Epithelial cell of esophagus (primary cell): Measurements from ENCODE around the gene NTM.

Experiments
- DNase-seq: peaks from one replicate; pipeline ENCODE4 v3.0.0; 2010; ENCODE audit warnings: low read depth
- H3K4me3 ChIP-seq: 2 replicates; pipeline ENCODE4 v1.5.1; 2011; ENCODE audit warnings: mild to moderate bottlenecking, low read length, control low read depth
- CTCF ChIP-seq: IDR thresholded peaks from 2 replicates; pipeline ENCODE4 v1.5.1; 2011; ENCODE audit warnings: low read depth, mild to moderate bottlenecking, low read length, control low read depth, inconsistent platforms; ENCODE audit not compliant: insufficient read depth; ENCODE audit errors: missing control alignments

Gene NTM

DNA sequence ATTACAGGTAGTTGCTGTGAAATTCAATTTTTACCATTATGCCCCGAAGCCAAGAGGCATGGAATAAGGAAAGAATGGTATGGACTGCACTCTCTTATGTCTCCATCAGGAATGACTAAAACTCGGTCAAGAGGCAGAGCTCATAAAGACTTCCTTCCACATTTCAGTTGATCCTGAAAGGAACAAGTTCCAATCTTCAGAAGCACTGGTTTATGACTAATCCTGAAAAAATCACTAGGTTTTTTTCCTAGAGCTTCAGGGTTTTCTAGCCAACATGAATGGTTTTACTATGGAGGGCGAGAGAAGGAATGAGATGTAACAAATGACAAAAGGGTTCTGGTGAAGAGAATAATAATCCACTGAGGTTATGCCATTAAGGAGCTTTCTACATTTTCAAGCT, 832.2 kb downstream of the NTM start:
- DNase-seq: no peak
- H3K4me3 ChIP-seq: no peak overlapping the region
- no peak for TF ChIP-seq CTCF

DNA sequence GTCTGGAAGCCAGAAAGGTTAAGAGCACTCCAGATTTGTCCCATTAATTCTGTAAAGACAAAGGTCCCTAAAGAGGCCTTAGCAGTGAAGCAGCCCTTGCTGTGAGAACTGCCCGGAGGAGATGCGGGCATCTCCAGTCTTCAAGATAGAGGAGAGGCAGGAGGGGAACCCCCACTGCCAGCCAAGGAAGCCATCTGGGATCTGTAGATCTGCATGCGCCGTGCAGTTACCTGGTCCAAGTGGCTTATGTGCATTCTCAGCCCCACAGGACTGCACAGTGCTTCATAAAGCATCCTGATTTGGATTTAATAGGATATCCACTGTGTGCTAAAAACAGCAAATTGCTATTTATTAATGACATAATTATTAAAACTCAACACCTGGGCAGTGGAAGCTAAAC, 834.6 kb downstream of the NTM start:
- no peak for TF ChIP-seq CTCF
- H3K4me3 ChIP-seq: no peak overlapping the region
- DNase-seq: no peak

GRCh38 chr11:132205496-132205895, 835.1 kb downstream of the NTM start:
- DNase-seq: no peak
- H3K4me3 ChIP-seq: no peak overlapping the region
- no peak for TF ChIP-seq CTCF

DNA sequence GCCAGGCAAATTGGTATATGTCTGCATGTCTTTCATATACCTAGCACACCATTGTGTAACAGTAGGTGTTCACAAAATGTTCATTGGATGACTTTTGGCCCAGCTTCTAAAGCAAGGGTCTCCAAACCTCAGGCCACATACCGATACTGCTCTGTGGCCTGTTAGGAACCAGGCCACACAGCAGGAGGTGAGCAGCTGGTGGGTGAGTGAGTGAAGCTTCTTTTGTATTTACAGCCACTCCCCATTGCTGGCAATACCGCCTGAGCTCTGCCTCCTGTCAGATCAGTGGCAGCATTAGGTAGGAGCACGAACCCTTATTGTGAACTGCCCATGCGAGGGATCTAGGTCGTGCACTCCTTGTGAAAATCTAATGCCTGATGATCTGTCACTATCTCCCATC, 836.6 kb downstream of the NTM start:
- DNase-seq: no peak
- no peak for TF ChIP-seq CTCF
- H3K4me3 ChIP-seq: no peak overlapping the region

GRCh38 chr11:132208477-132209055, 838.2 kb downstream of the NTM start:
- no peak for DNase-seq
- no peak for TF ChIP-seq CTCF
- no peak overlapping the region for H3K4me3 ChIP-seq

DNA sequence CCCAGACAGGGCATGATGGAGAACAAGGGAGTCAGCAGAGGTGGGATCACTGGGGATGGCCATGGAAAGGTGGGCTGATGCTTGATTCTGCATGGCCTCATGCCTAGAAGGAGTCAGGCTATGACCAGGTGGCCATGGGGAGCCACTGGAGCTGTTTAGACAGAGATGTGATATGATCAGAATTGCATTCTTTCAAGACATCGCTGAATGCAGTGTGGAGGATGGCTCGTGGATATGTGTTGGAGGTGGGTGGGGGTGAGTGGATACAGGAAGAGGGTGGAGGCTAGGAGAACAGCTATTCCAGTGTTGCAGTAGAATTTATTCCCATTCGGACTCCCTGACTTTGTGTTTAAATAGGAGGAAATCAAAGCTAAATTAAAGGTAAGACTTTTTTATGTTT, 841.1 kb downstream of the NTM start:
- DNase-seq: no peak
- H3K4me3 ChIP-seq: no peak overlapping the region
- TF ChIP-seq CTCF: no peak

- TF ChIP-seq CTCF: no peak
- H3K4me3 ChIP-seq: no peak overlapping the region
- DNase-seq: no peak
Observed at GRCh38 chr11:132217856-132218255, 847.4 kb downstream of the NTM start.
